GM21717 (cell line): ENCODE data around the gene HBE1.

Experiments used
- ATAC-seq: cut with Tn5 transposase; IDR thresholded peaks from one replicate; pipeline ENCODE4 v1.9.1; 2021; ENCODE audit warnings: mild to moderate bottlenecking, moderate library complexity; ENCODE audit not compliant: unreplicated experiment

The HBE1 gene

GRCh38 chr11:5235364-5236095 lies 34.2 kb downstream of the HBE1 start:
- no peak for ATAC-seq

GRCh38 chr11:5234381-5234834 lies 35.3 kb downstream of the HBE1 start, which contains the start of gene HBD:
TSS of gene HBD (minus strand) at chr11:5234483. CDS start at chr11:5234433, 50 bp downstream.
- ATAC-seq, result peak; percentile 77

GRCh38 chr11:5233307-5233706 lies 36.4 kb downstream of the HBE1 start:
- no peak for ATAC-seq

- no peak for ATAC-seq
Measured at GRCh38 chr11:5232821-5233220, 36.9 kb downstream of the HBE1 start.

GRCh38 chr11:5232176-5232575 lies 37.6 kb downstream of the HBE1 start:
- ATAC-seq, result no peak

DNA sequence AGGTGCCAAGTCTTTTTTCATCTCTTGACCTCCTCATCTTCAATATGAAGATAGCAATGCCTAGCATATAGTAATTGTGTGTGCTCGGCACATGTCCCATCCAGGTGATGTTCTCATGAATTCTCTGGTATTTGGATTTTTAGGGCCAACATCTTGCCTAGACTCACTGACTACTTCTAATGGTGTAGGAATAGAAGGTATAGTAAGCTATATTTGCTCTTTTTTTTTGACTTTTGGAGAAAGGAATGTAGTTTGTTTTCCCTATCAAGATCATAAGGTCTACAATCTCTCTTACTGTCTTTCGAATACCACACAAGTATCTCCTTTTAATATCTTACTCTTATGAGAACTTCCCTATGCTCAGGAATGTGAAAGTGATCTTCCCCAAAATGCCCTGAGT lies 38.6 kb downstream of the HBE1 start:
- ATAC-seq, result no peak

DNA sequence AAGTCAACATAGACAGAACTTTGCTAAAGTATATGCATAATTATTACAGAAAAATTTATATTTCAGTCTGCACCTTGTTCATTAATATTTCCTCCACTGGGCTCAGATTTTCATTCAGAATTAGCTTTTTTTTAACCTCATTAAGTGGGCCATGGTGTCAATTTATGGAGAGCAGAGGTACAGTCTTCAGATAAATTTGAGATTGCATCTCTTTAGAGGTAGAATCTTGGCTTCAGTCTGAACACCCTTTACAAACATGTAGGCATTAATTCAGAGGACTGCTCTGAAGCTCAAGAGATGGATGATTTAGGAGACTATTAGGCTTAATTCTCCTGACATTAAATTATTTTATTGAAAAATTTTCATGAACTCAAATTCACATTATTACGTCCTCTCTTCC lies 39.5 kb downstream of the HBE1 start:
- no peak for ATAC-seq

DNA sequence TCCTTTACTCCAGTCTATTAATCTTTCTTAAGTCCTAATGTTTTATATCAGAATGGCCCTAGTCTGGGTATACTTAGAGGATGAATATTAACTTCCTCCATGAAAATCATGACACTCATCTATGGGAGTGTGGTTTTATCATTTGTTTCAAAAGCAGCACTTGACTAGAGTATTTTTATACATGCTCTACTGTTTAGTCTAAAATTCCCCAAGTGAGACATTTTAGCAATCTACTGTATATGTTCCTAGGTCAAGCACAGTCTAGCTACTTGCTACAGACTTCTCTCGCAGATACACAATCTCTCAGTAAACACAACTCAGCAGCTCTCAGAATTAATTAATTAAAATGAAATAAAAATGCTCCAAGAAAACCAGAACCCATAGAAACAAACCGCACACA lies 39.9 kb downstream of the HBE1 start:
- ATAC-seq, result no peak

GRCh38 chr11:5229356-5229755 lies 40.4 kb downstream of the HBE1 start:
- no peak for ATAC-seq

DNA sequence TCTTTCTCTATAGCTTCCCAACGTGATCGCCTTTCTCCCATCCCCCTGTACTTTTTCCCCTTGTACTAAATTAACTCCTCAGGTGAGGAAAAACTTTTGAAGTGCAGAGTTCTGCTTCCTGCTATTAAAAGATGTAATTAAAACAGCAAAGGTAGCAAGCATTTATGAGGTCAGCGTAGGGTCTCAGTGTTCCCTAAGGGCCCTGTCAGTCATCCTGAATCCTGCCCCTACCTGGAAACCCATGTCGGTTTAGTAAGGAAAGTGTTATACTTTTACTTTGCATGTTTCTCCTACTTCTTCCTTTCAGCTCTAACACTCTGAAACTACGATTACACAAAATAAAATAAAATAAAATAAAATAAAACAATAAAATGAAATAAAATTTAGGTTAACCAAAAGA lies 41.6 kb downstream of the HBE1 start:
- no peak for ATAC-seq

DNA sequence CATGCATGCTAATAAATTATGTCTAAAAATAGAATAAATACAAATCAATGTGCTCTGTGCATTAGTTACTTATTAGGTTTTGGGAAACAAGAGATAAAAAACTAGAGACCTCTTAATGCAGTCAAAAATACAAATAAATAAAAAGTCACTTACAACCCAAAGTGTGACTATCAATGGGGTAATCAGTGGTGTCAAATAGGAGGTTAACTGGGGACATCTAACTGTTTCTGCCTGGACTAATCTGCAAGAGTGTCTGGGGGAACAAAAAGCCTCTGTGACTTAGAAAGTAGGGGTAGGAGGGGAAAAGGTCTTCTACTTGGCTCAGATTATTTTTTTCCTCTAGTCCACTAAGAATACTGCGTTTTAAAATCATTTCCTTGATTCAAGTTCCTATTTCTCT lies 42.1 kb downstream of the HBE1 start:
- no peak for ATAC-seq

GRCh38 chr11:5226732-5227310 lies 42.9 kb downstream of the HBE1 start, which contains the start of gene HBB:
TSS of gene HBB (minus strand) at chr11:5227071. CDS start at chr11:5227021, 50 bp downstream.
- no peak for ATAC-seq

GRCh38 chr11:5225480-5225871 lies 44.3 kb downstream of the HBE1 start:
- no peak for ATAC-seq

- ATAC-seq, result no peak
Measured at GRCh38 chr11:5224538-5225479, 44.9 kb downstream of the HBE1 start.

DNA sequence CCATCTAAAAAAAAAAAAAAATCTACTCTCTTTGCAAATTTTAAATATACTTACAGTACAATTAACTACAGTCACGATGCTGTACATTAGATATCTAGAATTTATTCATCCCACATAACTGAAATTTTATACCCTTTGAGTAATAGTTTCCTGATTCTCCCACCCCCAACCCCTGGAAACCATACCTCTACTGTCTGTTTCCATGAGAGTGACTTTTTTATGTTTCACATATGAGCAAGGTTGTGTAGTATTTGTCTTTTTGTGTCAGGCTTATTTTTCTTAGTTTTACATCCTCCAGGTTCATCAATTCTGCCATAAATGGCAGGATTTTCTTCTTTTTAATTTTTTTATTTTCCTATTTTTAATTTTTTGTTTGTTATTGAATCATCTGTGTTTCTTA lies 46.1 kb downstream of the HBE1 start:
- no peak for ATAC-seq

GRCh38 chr11:5223146-5223545 lies 46.6 kb downstream of the HBE1 start:
- no peak for ATAC-seq
